DND-41 (cell line): Measurements from ENCODE around the gene HINT3.

ENCODE experiments used
- ATAC-seq: fragments of 200-7000 bp; cut with Tn5 transposase; 3 replicates; pipeline ENCODE4 v1.9.1; 2021; ENCODE audit warnings: low read depth; ENCODE audit not compliant: insufficient read depth
- DNase-seq: peaks from one replicate; pipeline ENCODE4 v3.0.0-alpha.2; 2020
- H2AFZ ChIP-seq: 2 replicates; pipeline ENCODE4 v1.6.0; 2012; ENCODE audit warnings: low read depth, low read length
- H3K27ac ChIP-seq: 2 replicates; pipeline ENCODE4 v1.5.1; 2012; ENCODE audit warnings: low read length, inconsistent platforms
- H3K27me3 ChIP-seq: fragments of 200-600 bp; sonication (generic); 2 replicates; pipeline ENCODE4 v1.6.0; 2012; ENCODE audit warnings: low read length, mild to moderate bottlenecking, inconsistent platforms; ENCODE audit not compliant: insufficient read depth, poor library complexity
- H3K36me3 ChIP-seq: 2 replicates; pipeline ENCODE4 v1.5.1; 2012; ENCODE audit warnings: low read length, inconsistent platforms; ENCODE audit not compliant: insufficient read depth
- H3K4me1 ChIP-seq: 2 replicates; pipeline ENCODE4 v1.5.1; 2012; ENCODE audit warnings: mild to moderate bottlenecking, low read length; ENCODE audit not compliant: insufficient read depth
- H3K4me2 ChIP-seq: 2 replicates; pipeline ENCODE4 v1.6.0; 2012; ENCODE audit warnings: mild to moderate bottlenecking, moderate library complexity, low read length, inconsistent platforms; ENCODE audit not compliant: insufficient read depth
- H3K4me3 ChIP-seq, 2 experiments: fragments of 200-600 bp in 1 of 2; shearing (Covaris generic) in 1 of 2; 2 replicates each; pipeline ENCODE4 v1.5.1; 2012 to 2016; ENCODE audit warnings: inconsistent platforms in 2 of 2, low read length in 2 of 2, mild to moderate bottlenecking in 2 of 2, low read depth in 1 of 2, moderate library complexity in 1 of 2
- H3K79me2 ChIP-seq: 2 replicates; pipeline ENCODE4 v1.6.0; 2012; ENCODE audit warnings: low read length, inconsistent platforms; ENCODE audit not compliant: insufficient read depth
- H3K9ac ChIP-seq: 2 replicates; pipeline ENCODE4 v1.6.0; 2012; ENCODE audit warnings: low read depth, mild to moderate bottlenecking, inconsistent platforms, low read length, moderate library complexity
- H3K9me3 ChIP-seq: 2 replicates; pipeline ENCODE4 v1.5.1; 2012; ENCODE audit warnings: low read length, moderate library complexity, mild to moderate bottlenecking, inconsistent platforms; ENCODE audit not compliant: insufficient read depth, severe bottlenecking
- H4K20me1 ChIP-seq: 2 replicates; pipeline ENCODE4 v1.6.0; 2012; ENCODE audit warnings: low read length; ENCODE audit not compliant: insufficient read depth
- CTCF ChIP-seq: IDR thresholded peaks from 2 replicates; pipeline ENCODE4 v1.5.1; 2012; ENCODE audit warnings: borderline replicate concordance, low read length, moderate library complexity, mild to moderate bottlenecking; ENCODE audit not compliant: poor library complexity, severe bottlenecking; ENCODE audit errors: extremely low read depth
- EZH2 ChIP-seq: IDR thresholded peaks from 3 replicates; pipeline ENCODE4 v1.6.1; 2012; ENCODE audit warnings: borderline replicate concordance, low read depth, mild to moderate bottlenecking, moderate library complexity, low read length, inconsistent platforms; ENCODE audit not compliant: severe bottlenecking

HINT3 gene

GRCh38 chr6:125913145-125913544 lies 43.4 kb upstream of the HINT3 start:
- no peaks in the 10 kb centered on the region for H4K20me1 ChIP-seq
- H2AFZ ChIP-seq = no peak overlapping the region
- H3K4me1 ChIP-seq = no peaks in the 10 kb centered on the region
- no peak overlapping the region for H3K4me3 ChIP-seq
- ATAC-seq (no peak), DNase-seq (no peak)
- H3K27ac ChIP-seq = no peak overlapping the region
- H3K79me2 ChIP-seq = no peaks in the 10 kb centered on the region
- peaks cover 32% of the 10 kb centered on the region for H3K36me3 ChIP-seq
- no peak overlapping the region for H3K9ac ChIP-seq
- no peak overlapping the region for H3K4me2 ChIP-seq
- no peaks in the 10 kb centered on the region for H3K9me3 ChIP-seq
- H3K27me3 ChIP-seq = no peaks in the 10 kb centered on the region
- TF ChIP-seq EZH2 = no peak
- TF ChIP-seq CTCF = no peak

DNA sequence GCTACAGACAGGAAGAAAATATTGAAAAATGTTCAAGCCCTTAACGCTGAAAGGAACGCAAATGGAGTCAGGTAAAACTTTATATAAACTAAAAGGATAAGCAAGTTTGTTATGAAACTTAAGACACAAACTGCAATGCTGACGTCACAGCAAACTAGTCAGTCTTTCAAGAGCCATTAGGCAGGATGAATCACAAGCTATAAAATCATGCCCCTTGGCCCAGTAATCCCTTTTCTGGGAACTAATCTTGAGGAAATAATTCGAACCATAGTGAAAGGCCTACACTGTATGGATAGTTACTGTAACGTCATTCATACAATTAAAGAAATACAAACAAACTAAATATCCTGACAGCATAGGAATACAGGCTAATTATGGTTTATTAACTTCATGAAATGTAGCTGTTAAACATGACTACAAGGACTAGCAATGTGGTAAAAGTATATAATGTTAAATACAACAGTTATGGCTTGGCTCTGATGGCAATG lies 42.7 kb upstream of the HINT3 start:
- H4K20me1 ChIP-seq = no peaks in the 10 kb centered on the region
- no peak overlapping the region for H3K4me2 ChIP-seq
- ATAC-seq (no peak), DNase-seq (no peak)
- TF ChIP-seq EZH2 (no peak), CTCF (no peak)
- H3K27me3 ChIP-seq = no peaks in the 10 kb centered on the region
- peaks cover 37% of the 10 kb centered on the region for H3K36me3 ChIP-seq
- H3K27ac ChIP-seq = no peak overlapping the region
- H2AFZ ChIP-seq = no peak overlapping the region
- H3K9me3 ChIP-seq = no peaks in the 10 kb centered on the region
- H3K4me1 ChIP-seq = no peaks in the 10 kb centered on the region
- no peak overlapping the region for H3K9ac ChIP-seq
- H3K4me3 ChIP-seq = no peak overlapping the region
- no peaks in the 10 kb centered on the region for H3K79me2 ChIP-seq

- no peaks in the 10 kb centered on the region for H3K27me3 ChIP-seq
- ATAC-seq (no peak), DNase-seq (no peak)
- H3K4me3 ChIP-seq = no peak overlapping the region
- no peaks in the 10 kb centered on the region for H3K79me2 ChIP-seq
- H3K4me1 ChIP-seq = no peaks in the 10 kb centered on the region
- H4K20me1 ChIP-seq = no peaks in the 10 kb centered on the region
- no peak overlapping the region for H2AFZ ChIP-seq
- peaks cover 63% of the 10 kb centered on the region for H3K36me3 ChIP-seq
- H3K27ac ChIP-seq = no peak overlapping the region
- TF ChIP-seq CTCF (no peak), EZH2 (no peak)
- H3K4me2 ChIP-seq = no peak overlapping the region
- H3K9ac ChIP-seq = no peak overlapping the region
- H3K9me3 ChIP-seq = no peaks in the 10 kb centered on the region
Measured at GRCh38 chr6:125918230-125918629, 38.3 kb upstream of the HINT3 start.
